Neural cell (in vitro differentiated cells): ENCODE measurements around the gene BLOC1S3. TPM values are rescaled to one million over a fixed set of nuclear protein-coding genes. Genes with fewer than 3 reads are reported as not detected.

Experiments used
- H2AFZ ChIP-seq: fragments of 200-600, 300-800 bp; sonication (generic), shearing (Covaris generic); 2 replicates; pipeline ENCODE4 v1.6.0; 2014; ENCODE audit warnings: low read depth, mild to moderate bottlenecking, antibody characterized with exemption, low read length, moderate library complexity
- H3F3A ChIP-seq: fragments of 200-600 bp; shearing (Covaris generic); 2 replicates; pipeline ENCODE4 v1.6.1; 2016; ENCODE audit warnings: mild to moderate bottlenecking, moderate library complexity, mixed read lengths, antibody characterized with exemption, low read length; ENCODE audit not compliant: insufficient read depth, poor library complexity, severe bottlenecking
- H3K27ac ChIP-seq: fragments of 200-600, 300-800 bp; sonication (generic), shearing (Covaris generic); 2 replicates; pipeline ENCODE4 v1.5.1; 2014; ENCODE audit warnings: mild to moderate bottlenecking, low read length, moderate library complexity
- H3K27me3 ChIP-seq: fragments of 300-800, 200-600 bp; sonication (generic), shearing (Covaris generic); 2 replicates; pipeline ENCODE4 v1.6.0; 2014; ENCODE audit warnings: mild to moderate bottlenecking, low read depth, low read length, moderate library complexity; ENCODE audit not compliant: insufficient read depth
- H3K36me3 ChIP-seq: fragments of 300-800, 200-600 bp; sonication (generic), shearing (Covaris generic); 2 replicates; pipeline ENCODE4 v1.5.1; 2014; ENCODE audit warnings: mild to moderate bottlenecking, antibody characterized with exemption, low read length, moderate library complexity; ENCODE audit not compliant: insufficient read depth
- H3K4me2 ChIP-seq: fragments of 300-800, 200-600 bp; sonication (generic), shearing (Covaris generic); 2 replicates; pipeline ENCODE4 v1.6.0; 2014; ENCODE audit warnings: mild to moderate bottlenecking, low read length
- H3K4me3 ChIP-seq: fragments of 300-800, 200-600 bp; sonication (generic), shearing (Covaris generic); 2 replicates; pipeline ENCODE4 v1.5.1; 2014; ENCODE audit warnings: mild to moderate bottlenecking, low read length, moderate library complexity
- H3K79me2 ChIP-seq: fragments of 200-600 bp; shearing (Covaris generic); replicated peaks from 2 replicates; pipeline ENCODE4 v1.6.0; 2014; ENCODE audit warnings: mild to moderate bottlenecking, low read length, moderate library complexity; ENCODE audit not compliant: insufficient read depth
- H3K9ac ChIP-seq: fragments of 300-800, 200-600 bp; sonication (generic), shearing (Covaris generic); 2 replicates; pipeline ENCODE4 v1.6.1; 2016; ENCODE audit warnings: mild to moderate bottlenecking, low read length, mixed read lengths
- H3K9me2 ChIP-seq: fragments of 200-600 bp; shearing (Covaris generic); 2 replicates; pipeline ENCODE4 v1.6.1; 2016; ENCODE audit warnings: mild to moderate bottlenecking, low read length, mixed read lengths; ENCODE audit not compliant: insufficient read depth
- H3K9me3 ChIP-seq: fragments of 200-600, 300-800 bp; sonication (generic), shearing (Covaris generic); 2 replicates; pipeline ENCODE4 v1.6.1; 2016; ENCODE audit warnings: mild to moderate bottlenecking, mixed run types, low read length, moderate library complexity, mixed read lengths
- H4K20me1 ChIP-seq: fragments of 200-600 bp; shearing (Covaris generic); 2 replicates; pipeline ENCODE4 v1.6.1; 2016; ENCODE audit warnings: mild to moderate bottlenecking, mixed run types; ENCODE audit not compliant: insufficient read depth
- EP300 ChIP-seq: fragments of 450-650 bp; conservative IDR thresholded peaks from 2 replicates; pipeline ENCODE4 v1.6.1; 2014; ENCODE audit warnings: antibody characterized with exemption, mild to moderate bottlenecking, moderate library complexity; ENCODE audit not compliant: poor library complexity, severe bottlenecking
- EZH2 ChIP-seq: fragments of 200-600, 300-800 bp; shearing (Covaris generic), sonication (generic); IDR thresholded peaks from 2 replicates; pipeline ENCODE4 v1.6.1; 2014; ENCODE audit warnings: antibody characterized with exemption, low read length, borderline replicate concordance, mild to moderate bottlenecking; ENCODE audit not compliant: insufficient read depth, poor library complexity, severe bottlenecking
- MXI1 ChIP-seq: fragments of 450-650 bp; conservative IDR thresholded peaks from 2 replicates; pipeline ENCODE4 v1.6.1; 2014; ENCODE audit warnings: antibody characterized with exemption, mild to moderate bottlenecking; ENCODE audit not compliant: poor library complexity, severe bottlenecking
- POLR2AphosphoS5 ChIP-seq: IDR thresholded peaks from 2 replicates; pipeline ENCODE4 v1.6.1; 2012
- RAD21 ChIP-seq: fragments of 450-650 bp; conservative IDR thresholded peaks from 2 replicates; pipeline ENCODE4 v1.6.1; 2014; ENCODE audit warnings: antibody characterized with exemption, mild to moderate bottlenecking, moderate library complexity
- SMC3 ChIP-seq: fragments of 450-650 bp; conservative IDR thresholded peaks from 2 replicates; pipeline ENCODE4 v1.6.1; 2014; ENCODE audit warnings: antibody characterized with exemption, mild to moderate bottlenecking, moderate library complexity; ENCODE audit not compliant: poor library complexity
- TAF1 ChIP-seq: IDR thresholded peaks from 2 replicates; pipeline ENCODE4 v1.6.1; 2012; ENCODE audit warnings: low read depth
- polyA plus RNA-seq: library from polyadenylated mRNA; depleted of rRNA; stranded (reverse); fragments of >200 nt; gene quantifications from 2 replicates; pipeline ENCODE4 v1.2.3, GENCODE V29; 2014
- TF ChIP-seq, protein P1 (sequence below): IDR thresholded peaks from 2 replicates; pipeline ENCODE4 v1.6.1; 2012; ENCODE audit warnings: borderline replicate concordance
- TF ChIP-seq, protein P2 (sequence below): fragments of 450-650 bp; IDR thresholded peaks from 2 replicates; pipeline ENCODE4 v1.5.1; 2014; ENCODE audit warnings: antibody characterized with exemption, mild to moderate bottlenecking, moderate library complexity; ENCODE audit not compliant: poor library complexity, severe bottlenecking

The BLOC1S3 gene
- polyA plus RNA-seq, 1 donor from 2014 or later, result 1.8 TPM

DNA sequence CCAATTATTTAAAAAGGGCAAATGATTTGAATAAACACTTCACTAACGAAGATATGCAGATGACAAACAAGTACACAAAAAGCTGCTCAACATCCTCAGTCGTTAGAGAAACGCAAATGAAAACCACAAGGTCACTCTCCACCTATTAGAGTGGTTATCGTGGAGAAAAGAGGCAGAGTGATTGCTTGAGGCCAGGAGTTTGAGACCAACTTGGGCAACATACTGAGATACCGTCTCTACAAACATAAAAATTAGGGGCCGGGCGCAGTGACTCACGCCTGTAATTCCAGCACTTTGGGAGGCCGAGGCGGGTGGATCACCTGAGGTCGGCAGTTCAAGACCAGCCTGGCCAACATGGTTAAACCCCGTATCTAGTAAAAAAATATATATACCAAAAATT is 27.2 kb downstream of the BLOC1S3 start:
- Histone ChIP-seq H3K4me3 (no peak overlapping the region), H3K9ac (no peak overlapping the region), H3K36me3 (no peaks in the 10 kb centered on the region), H3K79me2 (no peaks in the 10 kb centered on the region), H3K27me3 (no peaks in the 10 kb centered on the region), H3F3A (no peaks in the 10 kb centered on the region), H3K4me2 (no peak overlapping the region), H2AFZ (no peak overlapping the region), H3K27ac (no peak overlapping the region), H3K9me3 (no peaks in the 10 kb centered on the region), H3K9me2 (no peaks in the 10 kb centered on the region), H4K20me1 (no peaks in the 10 kb centered on the region)
- TF ChIP-seq POLR2AphosphoS5, result no peak
- TF ChIP-seq EP300, result no peak
- TF ChIP-seq, protein P1, sequence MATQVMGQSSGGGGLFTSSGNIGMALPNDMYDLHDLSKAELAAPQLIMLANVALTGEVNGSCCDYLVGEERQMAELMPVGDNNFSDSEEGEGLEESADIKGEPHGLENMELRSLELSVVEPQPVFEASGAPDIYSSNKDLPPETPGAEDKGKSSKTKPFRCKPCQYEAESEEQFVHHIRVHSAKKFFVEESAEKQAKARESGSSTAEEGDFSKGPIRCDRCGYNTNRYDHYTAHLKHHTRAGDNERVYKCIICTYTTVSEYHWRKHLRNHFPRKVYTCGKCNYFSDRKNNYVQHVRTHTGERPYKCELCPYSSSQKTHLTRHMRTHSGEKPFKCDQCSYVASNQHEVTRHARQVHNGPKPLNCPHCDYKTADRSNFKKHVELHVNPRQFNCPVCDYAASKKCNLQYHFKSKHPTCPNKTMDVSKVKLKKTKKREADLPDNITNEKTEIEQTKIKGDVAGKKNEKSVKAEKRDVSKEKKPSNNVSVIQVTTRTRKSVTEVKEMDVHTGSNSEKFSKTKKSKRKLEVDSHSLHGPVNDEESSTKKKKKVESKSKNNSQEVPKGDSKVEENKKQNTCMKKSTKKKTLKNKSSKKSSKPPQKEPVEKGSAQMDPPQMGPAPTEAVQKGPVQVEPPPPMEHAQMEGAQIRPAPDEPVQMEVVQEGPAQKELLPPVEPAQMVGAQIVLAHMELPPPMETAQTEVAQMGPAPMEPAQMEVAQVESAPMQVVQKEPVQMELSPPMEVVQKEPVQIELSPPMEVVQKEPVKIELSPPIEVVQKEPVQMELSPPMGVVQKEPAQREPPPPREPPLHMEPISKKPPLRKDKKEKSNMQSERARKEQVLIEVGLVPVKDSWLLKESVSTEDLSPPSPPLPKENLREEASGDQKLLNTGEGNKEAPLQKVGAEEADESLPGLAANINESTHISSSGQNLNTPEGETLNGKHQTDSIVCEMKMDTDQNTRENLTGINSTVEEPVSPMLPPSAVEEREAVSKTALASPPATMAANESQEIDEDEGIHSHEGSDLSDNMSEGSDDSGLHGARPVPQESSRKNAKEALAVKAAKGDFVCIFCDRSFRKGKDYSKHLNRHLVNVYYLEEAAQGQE, result no peak
- TF ChIP-seq MXI1, result no peak
- TF ChIP-seq, protein P2, sequence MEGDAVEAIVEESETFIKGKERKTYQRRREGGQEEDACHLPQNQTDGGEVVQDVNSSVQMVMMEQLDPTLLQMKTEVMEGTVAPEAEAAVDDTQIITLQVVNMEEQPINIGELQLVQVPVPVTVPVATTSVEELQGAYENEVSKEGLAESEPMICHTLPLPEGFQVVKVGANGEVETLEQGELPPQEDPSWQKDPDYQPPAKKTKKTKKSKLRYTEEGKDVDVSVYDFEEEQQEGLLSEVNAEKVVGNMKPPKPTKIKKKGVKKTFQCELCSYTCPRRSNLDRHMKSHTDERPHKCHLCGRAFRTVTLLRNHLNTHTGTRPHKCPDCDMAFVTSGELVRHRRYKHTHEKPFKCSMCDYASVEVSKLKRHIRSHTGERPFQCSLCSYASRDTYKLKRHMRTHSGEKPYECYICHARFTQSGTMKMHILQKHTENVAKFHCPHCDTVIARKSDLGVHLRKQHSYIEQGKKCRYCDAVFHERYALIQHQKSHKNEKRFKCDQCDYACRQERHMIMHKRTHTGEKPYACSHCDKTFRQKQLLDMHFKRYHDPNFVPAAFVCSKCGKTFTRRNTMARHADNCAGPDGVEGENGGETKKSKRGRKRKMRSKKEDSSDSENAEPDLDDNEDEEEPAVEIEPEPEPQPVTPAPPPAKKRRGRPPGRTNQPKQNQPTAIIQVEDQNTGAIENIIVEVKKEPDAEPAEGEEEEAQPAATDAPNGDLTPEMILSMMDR, result no peak
- no peak for TF ChIP-seq EZH2
- no peak for TF ChIP-seq SMC3
- TF ChIP-seq TAF1, result no peak
- TF ChIP-seq RAD21, result no peak

DNA sequence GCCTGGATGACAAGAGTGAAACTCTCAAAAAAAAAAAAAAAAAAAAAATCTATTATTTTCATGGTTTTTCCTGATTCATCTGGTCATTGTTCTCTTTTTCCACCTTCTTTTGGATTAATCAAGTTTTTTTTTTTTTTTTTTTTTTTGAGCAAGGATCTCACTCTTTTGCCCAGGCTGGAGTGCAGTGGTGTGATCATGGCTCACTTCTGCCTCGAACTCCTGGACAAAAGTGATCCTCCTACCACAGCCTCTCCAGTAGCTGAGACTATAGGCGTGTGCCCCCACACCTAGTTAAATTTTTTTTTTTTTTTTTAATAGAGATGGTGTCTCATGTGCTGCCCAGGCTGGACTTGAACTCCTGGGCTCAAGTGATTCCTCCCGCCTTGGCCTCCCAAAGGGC is 27.7 kb downstream of the BLOC1S3 start:
- no peaks in the 10 kb centered on the region for H3K36me3 ChIP-seq
- H3K27ac ChIP-seq, result no peak overlapping the region
- H3F3A ChIP-seq, result no peaks in the 10 kb centered on the region
- H3K27me3 ChIP-seq, result no peaks in the 10 kb centered on the region
- no peak overlapping the region for H3K9ac ChIP-seq
- TF ChIP-seq MXI1, result no peak
- TF ChIP-seq, protein P2, result no peak
- no peak for TF ChIP-seq TAF1
- TF ChIP-seq, protein P1, result no peak
- no peak for TF ChIP-seq EZH2
- TF ChIP-seq RAD21, result no peak
- TF ChIP-seq SMC3, result no peak
- no peak for TF ChIP-seq EP300
- no peak for TF ChIP-seq POLR2AphosphoS5
- H3K9me2 ChIP-seq, result no peaks in the 10 kb centered on the region
- H2AFZ ChIP-seq, result no peak overlapping the region
- no peak overlapping the region for H3K4me2 ChIP-seq
- H3K79me2 ChIP-seq, result no peaks in the 10 kb centered on the region
- no peaks in the 10 kb centered on the region for H4K20me1 ChIP-seq
- no peaks in the 10 kb centered on the region for H3K9me3 ChIP-seq
- no peak overlapping the region for H3K4me3 ChIP-seq
